Loucy (cell line): Measurements from ENCODE around the gene TBC1D22A.

Experiments used
- CTCF ChIP-seq: fragments of 200-600 bp; sonication (generic); conservative IDR thresholded peaks from 2 replicates; pipeline ENCODE4 v1.5.1; 2014; ENCODE audit warnings: mild to moderate bottlenecking, antibody characterized with exemption, low read length
- EZH2phosphoT487 ChIP-seq: fragments of 200-600 bp; IDR thresholded peaks from 2 replicates; pipeline ENCODE4 v1.6.1; 2018; ENCODE audit warnings: antibody characterized with exemption, mild to moderate bottlenecking, moderate library complexity, borderline replicate concordance

- no peak for TF ChIP-seq CTCF
- TF ChIP-seq EZH2phosphoT487 = no peak
Observed at GRCh38 chr22:46829117-46829891, 66.9 kb downstream of the TBC1D22A start.
